Stimulated activated CD8-positive, alpha-beta memory T cell treated with anti-CD3 and anti-CD28 coated beads, Interleukin-4, amount 100 ng/mL, for 48 hours (primary cell): Measurements from ENCODE around the gene FAM98A.

ENCODE experiments used
- DNase-seq: peaks from one replicate; pipeline ENCODE4 v3.0.0-alpha.2; 2020

FAM98A gene

GRCh38 chr2:33599175-33599942 is at the start of gene FAM98A:
FAM98A (minus strand) TSS chr2:33599299; CDS start chr2:33599221, 78 bp downstream.
- DNase-seq: peak; percentile 99

DNA sequence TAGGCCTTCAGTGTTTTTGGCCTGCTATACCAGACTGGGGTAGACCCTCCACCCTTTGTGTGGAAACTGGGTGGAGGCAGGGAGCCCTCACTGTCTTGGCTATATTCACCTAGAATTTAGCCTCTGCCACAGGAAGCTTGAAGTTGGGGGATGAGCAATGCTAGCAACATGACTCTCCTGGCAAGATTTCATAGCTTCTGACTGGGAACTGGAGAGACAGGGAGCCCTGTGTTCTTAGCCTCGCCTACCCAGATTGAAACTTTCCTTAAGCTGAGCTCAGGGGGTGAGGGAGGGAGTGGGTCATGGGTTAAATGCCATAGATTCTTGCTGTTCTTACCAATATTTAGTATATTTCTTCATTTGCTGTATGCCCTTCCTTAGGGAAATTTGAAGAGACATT is 46.8 kb upstream of the FAM98A start:
- DNase-seq: no peak

DNA sequence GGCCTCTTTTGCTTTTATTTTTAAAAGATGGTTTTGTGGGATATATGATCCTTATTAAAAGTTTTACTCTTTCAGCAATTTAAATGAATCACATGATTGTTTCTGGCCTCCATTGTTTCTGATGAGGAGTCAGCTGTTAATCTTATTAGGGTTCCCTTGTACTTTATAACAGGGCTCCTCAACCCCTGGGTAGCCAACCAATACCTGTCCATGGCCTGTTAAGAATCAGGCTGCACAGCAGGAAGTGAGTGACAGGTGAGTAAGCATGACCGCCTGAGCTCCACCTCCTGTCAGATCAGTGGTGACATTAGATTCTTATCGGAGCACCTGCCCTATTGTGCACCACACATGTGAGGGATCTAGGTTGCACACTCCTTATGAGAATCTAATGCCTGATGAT is 45.1 kb upstream of the FAM98A start:
- DNase-seq: no peak

DNA sequence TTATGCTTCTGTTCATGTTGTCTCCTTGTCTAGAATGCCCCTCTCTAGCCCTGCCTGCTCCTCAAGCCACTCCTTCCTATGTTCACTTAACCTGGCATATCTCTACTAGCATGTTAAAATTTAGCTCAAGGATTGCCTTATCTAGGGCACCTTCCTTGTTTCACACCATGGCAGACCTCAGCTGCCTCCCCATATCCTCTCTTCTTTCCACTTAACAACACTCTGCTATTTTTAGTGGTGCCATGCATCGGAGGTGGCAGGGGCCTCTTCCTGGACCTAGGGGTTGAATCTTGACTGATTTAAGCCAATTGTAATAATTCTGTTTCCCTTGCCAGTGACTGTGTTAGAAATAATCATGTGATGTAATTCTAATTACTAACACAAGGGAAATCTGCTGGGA is 36.9 kb upstream of the FAM98A start:
- DNase-seq: no peak

- DNase-seq: no peak
Observed at GRCh38 chr2:33634261-33634910, 35.3 kb upstream of the FAM98A start.

DNA sequence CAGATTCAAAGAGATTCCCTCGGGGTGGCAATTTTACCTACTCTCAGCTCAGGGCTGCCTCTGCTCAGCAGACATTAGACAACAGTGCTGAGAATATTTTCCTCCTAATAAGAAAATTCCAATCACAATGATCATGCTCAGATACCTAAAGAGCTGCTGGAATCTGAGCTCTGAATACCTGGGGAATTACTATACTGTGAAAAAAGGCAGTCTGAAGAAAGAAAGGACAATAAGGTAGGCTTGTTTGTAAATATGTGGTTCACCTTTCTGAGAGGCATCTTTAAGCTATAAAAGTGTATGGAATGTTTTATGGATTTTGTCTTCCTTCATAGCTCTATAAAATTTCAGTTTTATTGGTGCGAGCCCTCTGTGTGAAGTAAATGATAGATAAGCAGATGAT is 34.2 kb upstream of the FAM98A start:
- no peak for DNase-seq

DNA sequence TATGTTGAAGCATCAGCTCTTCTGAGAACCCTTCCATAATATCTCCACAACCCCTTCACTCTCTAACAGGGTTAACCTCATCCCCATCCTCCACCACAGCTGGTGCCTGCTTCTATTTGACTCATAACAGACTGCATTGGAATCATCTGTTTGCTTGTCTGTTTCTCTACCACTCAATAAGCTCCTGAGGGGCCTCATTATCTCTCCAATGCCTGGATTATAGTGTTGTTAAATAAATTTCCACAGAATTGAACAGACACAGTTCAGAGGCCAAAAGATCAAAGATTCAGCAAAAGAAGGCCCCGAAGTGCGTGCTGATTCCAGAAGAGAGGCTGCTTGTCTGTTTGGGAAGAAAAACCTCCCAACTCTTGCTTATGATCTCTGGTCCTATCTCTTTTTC is 33.7 kb upstream of the FAM98A start:
- DNase-seq: no peak

DNA sequence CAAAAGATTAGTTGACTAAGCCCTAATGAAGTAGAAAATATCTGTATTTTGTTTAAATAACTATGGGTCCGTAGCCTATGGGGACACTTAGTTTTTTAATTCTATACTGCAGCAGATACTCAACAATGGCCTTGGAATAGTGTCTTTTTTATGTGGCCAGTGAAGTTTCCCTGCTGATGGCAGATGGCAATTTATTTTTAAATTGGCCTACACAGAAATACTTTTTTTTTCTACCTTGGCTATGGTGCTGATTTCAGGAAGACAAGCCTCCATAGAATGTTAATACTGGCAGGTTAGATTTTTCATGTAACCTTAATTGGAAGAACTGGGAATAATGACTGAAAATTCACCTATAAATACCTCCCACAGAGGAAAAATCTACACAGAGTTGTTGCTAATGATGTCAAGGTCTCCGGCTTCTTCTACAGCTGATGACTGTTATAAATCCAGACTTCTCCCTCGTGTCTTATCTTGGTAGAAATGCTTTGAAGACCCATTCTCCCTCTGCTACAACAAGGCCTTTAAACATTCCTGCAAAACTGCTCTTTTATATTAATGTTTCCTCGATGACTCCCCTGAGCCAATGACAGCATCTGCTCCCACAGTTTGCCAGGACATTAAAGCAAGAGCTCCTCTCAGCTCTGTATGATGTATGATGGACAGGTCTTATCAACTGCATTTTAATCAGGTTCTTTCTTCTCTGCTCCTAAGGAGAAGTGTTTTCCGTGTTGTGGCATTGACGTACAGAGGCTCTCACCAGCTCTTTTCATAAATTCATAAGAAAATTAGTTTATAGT is 29.1 kb upstream of the FAM98A start:
- no peak for DNase-seq

DNA sequence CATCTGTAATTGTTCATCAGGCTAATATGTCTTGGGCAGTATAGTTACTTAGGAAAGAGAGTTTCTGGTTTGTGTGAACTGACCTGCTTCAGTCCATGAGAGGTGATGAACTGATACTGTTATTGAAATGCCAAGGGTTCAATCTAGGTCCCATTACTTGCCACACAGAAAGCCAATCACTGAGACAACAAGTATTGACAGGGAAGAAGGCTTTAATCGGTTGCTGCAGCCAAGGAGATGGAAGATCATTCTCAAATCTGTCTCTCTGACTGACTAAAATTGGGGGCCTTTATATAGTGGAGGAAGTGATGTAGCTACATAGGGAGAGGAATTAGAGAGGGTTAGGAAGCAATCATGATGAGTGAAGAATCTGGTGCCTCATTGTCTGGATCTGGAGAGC is 19.9 kb upstream of the FAM98A start:
- no peak for DNase-seq

GRCh38 chr2:33617989-33618388 is 18.9 kb upstream of the FAM98A start:
- no peak for DNase-seq

DNA sequence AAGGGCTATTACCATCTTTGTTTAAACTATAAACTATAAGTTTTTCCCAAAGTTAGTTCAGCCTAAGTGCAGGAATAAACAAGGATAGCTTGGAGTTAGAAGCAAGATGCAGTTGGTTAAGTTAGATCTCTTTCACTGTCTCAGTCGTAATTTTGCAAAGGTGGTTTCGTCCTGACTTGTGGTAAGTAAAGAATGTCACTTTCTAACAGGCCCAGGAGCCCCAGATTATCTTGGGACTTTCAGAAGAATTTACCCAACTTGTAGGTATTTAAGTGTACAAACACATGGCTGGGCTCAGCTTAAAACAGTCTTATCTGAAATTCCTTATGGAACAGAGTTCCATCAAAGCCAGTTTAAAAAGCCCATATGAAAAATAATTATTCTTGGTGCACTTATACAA is 18.3 kb upstream of the FAM98A start:
- DNase-seq: no peak

DNA sequence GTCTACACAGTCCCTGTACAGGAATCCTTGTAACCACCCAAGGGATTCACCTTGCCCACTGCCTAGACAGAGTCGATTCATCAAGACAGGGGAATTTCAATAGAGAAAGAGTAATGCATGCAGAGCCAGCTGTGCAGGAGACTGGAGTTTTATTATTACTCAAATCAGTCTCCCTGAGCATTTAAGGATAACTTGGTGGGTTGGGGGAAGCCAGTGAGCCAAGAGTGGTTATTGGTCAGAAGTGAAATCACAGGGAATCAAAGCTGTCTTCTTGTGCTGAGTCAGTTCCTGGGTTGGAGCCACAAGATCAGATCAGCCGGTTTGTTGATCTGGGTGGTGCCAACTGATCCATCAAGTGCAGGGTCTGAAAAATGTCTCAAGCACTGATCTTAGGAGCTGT is 17.8 kb upstream of the FAM98A start:
- DNase-seq: no peak

- no peak for DNase-seq
Observed at GRCh38 chr2:33614190-33614589, 15.1 kb upstream of the FAM98A start.

GRCh38 chr2:33607905-33608304 is 8.8 kb upstream of the FAM98A start:
- no peak for DNase-seq

DNA sequence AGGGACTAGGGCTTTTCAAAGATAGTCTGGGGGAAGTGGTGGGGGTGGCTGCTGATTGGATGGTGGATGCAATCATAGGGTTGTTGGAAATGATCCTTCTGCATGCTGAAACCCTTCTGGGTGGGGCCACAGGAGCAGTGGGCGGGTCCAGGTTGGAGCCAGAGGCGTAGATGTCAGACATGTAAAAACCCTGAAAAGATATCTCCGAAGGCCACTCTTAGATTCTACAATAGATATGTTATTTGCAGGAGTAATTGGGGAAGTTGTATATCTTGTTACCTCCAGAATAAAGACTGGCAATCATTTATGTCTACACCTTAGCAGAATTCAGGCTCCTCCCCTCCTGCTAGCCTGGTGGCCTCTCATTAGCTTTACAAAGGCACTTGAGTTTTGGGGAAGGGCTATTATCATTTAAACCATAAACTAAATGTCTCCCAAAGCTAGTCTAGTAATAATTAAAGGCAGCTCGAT is 8.2 kb upstream of the FAM98A start:
- no peak for DNase-seq

- no peak for DNase-seq
Observed at GRCh38 chr2:33606622-33607021, 7.5 kb upstream of the FAM98A start.

DNA sequence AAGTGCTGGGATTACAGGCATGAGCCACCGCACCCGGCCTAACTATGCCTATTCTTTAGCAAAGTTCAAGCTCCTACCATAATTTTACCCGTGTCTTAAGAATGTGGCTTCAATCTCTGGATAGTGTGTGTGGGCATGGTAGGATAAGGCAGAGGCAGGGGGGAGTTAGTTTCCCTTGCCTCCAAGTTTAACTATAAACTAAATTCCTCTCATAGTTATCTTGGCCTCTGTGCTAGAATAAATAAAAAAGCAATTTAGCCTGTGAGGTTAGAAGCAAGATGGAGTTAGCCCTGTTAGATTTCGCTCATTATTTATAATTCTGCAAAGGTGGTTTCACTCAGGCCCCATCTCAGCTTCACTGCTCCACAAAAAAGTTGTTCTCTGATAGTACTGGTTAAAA is 7.0 kb upstream of the FAM98A start:
- DNase-seq: no peak

- DNase-seq: no peak
Observed at GRCh38 chr2:33605056-33605455, 6.0 kb upstream of the FAM98A start.

GRCh38 chr2:33603416-33603815 is 4.3 kb upstream of the FAM98A start:
- no peak for DNase-seq

GRCh38 chr2:33602201-33602830 is 3.2 kb upstream of the FAM98A start:
- DNase-seq: no peak

GRCh38 chr2:33599943-33600192 is 769 bp upstream of the FAM98A start:
- no peak for DNase-seq

GRCh38 chr2:33598561-33599174 is 431 bp downstream of the FAM98A start:
- peak; percentile 68 for DNase-seq

DNA sequence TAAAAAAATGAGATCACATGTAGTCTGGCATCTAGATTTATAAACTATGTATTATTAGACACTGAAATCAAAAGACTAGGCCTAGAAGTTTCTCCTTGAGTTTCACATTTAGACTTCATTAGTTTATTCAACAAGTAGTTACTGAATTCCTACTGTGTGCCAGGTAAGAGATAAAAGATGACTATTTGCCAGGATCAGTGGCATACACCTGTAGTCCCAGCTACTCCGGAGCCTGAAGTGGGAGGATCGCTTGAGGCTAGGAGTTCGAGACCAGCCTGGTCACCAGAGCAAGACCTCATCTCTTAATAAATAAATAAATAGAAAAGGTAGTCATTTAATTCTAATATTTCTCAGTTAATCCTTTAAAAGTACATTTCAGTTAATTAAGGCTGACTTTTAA is 2.1 kb downstream of the FAM98A start:
- DNase-seq: no peak
